HG03108 (cell line): ENCODE data around the gene RAPGEF3.
A peak's percentile ranks its signal among the peaks of the same experiment; 100 is the strongest.

Source experiments
- ATAC-seq: cut with Tn5 transposase; IDR thresholded peaks from one replicate; pipeline ENCODE4 v1.9.1; 2021; ENCODE audit warnings: moderate library complexity; ENCODE audit not compliant: unreplicated experiment

The RAPGEF3 gene

DNA sequence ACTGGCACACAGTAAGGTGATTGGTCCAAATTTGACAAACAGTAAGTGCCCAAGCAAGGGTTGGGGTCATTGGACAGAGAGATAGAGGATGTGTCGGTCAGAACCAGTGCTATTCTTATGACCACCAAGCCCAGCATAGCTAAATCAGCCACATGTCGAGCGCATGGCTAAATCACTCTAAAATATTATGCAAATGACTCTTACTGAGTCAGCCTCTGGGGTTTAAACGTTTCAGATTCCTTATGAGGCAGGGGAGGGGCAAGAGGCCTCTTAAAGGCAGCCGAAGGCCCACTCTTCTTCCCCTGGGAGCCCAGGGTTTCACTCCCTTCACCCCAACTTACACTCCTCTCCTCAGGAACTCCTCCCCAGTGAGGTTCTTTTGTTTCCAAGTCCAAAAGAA is 32.8 kb downstream of the RAPGEF3 start:
- ATAC-seq: peak; percentile 90

DNA sequence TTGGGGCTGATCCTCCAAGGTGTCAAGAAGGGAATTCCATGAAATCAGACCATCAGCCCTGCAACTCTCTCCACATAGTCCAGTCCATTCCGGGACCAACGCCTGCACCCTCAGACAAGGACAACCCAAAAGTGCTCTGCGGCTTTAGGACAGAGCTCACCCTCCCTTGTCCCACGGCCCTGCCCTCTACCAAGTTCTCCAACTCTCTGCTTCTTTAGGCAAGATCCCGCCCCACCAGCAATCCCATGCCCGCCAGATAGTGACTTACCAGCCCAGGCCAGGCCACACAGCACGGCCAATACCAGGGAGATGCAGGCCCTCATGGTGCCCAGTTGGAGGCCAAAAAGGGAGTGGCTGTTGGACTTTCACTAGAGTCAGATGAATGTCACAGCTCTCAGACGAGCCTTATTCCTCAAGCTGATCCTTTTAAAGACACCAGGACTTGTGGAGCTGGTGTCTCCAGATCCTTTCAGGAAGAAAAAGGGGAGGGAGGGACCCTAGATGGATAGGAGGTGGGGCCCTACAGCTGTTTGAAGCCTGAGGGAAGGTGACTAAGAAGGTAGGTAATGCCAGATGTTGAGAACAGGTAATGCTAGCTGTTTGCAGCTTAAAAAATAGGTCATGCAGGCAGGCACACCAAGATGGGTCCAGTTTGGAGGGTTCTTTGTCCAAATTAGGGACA is 33.4 kb downstream of the RAPGEF3 start, which contains the start of gene ENDOU:
Gene ENDOU (minus strand): TSS at position 400 of the 682 bp plus-strand sequence. CDS start 77 bp downstream, at position 323.
- ATAC-seq: no peak

DNA sequence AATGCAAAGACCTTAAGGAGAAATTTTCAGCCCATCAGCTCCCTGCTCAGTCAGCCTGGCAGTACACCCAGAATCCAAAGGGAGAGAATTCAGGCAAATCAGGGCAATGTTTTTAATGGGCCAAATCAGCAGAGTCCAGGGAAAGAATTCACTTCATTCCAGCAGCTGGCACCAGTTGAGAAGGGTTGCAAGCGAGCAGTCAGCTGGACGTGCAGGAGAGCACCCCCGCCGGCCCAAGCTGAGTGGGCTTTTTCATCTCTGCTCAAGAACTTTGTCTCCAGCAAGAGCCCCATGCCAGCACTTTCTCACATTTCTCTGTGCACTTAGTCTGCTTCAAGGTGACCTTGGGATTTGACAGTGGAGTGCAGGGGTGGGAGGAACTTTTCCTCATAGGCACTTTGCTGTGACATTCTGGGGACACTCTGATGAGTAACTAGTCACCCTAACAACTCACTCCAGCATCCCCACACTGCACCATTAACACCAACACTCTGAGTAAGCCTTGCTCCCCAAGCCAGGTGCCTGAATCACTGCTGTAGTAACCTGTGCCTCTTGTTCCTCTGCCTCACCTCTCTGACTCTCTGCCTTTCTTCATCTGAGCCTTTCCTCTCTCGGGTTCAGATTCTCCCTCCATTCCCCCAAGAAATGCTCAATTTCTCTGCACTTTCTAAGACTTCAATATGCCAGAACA is 35.6 kb downstream of the RAPGEF3 start:
- ATAC-seq: no peak

DNA sequence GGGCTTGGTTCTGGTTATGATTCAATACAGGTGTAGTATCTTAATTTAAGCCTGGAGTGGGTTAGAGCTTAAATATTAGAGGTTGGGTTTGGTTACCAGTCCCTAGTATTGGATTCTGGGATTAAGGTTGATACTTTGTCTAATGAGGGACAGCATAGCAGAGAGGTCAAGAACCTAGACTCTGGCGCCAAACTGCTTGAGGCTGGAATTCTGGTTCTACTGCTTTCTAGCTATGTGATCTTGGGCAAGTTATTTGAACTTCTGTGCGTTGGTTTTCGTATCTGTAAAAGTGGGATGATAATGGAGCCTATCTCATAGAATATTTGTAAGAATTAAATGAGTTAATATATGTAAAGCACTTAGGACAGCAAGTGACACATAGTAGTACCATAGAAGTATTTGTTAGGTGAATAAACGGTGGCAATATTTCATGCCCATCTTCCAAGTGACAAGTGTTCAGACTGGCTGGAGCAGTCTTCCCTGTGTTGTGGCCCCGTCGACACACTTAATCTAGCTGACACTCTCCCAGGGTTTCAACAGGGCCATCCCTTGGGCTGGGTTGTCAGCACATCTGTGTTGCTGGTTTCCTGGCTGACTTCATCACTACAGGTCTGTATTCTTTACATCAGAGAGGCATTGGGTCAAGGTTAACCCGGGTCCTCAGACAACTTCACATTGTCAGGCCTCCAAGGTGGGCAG is 36.4 kb downstream of the RAPGEF3 start:
- no peak for ATAC-seq

DNA sequence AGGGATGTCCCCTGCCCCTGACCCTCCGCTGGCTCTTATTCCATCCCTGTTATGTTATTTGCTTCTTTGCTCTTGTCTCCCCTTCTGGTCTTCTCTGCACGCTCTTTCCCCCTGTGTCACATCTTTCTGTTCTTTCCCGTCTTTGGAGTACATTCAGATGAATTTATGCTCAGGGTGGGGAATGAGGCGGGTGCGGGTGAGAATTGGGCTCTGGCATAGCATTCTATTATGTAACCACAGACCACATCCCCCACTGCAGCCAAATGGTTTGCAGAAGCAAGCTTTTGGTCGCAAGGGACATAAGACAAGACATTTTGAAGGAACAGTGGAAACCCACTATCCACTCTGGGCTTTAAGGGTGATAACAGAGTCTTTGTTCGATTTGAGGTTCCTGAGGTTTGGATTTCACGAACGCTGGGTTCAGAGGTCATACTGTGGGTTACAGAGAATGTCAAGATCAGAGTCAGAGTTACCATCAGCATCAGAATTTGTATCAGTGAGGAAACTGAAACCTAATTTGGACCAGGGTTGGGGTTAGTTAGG is 37.2 kb downstream of the RAPGEF3 start:
- no peak for ATAC-seq

GRCh38 chr12:47718531-47718930 is 40.1 kb downstream of the RAPGEF3 start:
- no peak for ATAC-seq

GRCh38 chr12:47717443-47718193 is 41.1 kb downstream of the RAPGEF3 start:
- ATAC-seq: peak; percentile 64

GRCh38 chr12:47717046-47717442 is 41.6 kb downstream of the RAPGEF3 start:
- no peak for ATAC-seq

- ATAC-seq: no peak
These were observed 42.7 kb downstream of the RAPGEF3 start for GRCh38 chr12:47715877-47716548.

- ATAC-seq: no peak
These were observed 43.2 kb downstream of the RAPGEF3 start for GRCh38 chr12:47715393-47715876.

- no peak for ATAC-seq
These were observed 43.8 kb downstream of the RAPGEF3 start for GRCh38 chr12:47714826-47715386.

DNA sequence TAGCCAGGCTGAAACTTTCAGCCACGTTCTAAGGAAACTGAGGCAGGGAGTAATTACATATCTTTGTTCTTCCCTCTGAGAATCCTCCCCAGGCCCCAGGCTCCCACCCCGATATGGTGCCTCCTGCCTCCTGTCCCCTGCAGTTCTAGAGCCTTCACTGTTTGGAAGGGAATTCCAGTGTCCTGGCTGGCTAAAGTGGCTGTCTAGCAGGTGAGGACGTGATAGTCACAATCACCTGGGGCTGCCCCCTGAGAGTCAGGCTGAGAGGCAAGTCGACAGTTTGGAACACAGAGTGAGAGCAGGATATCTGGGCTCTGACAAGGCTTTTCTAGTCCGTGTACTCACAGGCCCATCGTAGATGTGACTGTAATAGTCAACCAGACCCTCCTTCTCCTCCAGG is 46.5 kb downstream of the RAPGEF3 start:
- ATAC-seq: no peak

DNA sequence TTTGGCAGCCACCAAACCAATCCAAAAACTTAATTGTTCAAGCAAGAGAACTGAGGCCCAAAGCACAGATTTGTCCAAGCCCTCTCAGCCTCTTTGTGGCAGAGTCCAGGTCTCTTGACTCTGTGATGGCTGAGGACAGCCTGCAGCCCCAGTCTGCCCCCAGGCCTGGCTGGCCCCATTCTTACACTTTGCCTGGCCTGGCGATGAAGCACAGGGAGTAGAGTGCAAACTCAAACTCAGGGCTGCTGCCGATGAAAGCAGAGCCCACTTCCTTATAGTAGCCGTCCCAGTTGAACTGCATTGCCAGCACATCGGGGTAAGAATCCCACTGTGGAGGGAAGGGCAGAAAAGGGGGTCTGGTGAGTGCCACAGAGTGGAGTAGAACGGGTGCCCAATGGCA is 47.2 kb downstream of the RAPGEF3 start:
- ATAC-seq: no peak

- ATAC-seq: no peak
These were observed 48.4 kb downstream of the RAPGEF3 start for GRCh38 chr12:47710278-47710677.

DNA sequence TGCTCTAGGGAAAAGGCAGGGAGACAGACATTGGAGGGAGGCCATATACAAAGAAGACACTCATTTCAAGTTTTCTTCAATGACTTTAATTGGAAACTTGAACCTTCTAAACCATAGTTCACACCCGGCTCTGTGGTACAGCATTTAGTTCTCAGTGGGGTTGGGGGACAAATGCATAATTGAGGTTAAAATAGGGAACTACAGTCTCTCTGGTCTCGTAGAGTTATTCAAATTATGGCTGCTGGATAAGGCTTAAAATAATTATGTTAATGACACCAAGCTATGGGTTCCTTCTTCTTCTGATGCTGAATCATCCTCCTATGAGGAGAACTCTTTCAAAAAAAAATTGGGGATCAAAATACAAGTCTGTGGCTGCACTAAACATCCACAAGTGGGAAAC is 49.0 kb downstream of the RAPGEF3 start:
- ATAC-seq: no peak

GRCh38 chr12:47709237-47709636 is 49.4 kb downstream of the RAPGEF3 start:
- ATAC-seq: no peak

GRCh38 chr12:47707905-47708543 is 50.7 kb downstream of the RAPGEF3 start:
- ATAC-seq: no peak

GRCh38 chr12:47707355-47707754 is 51.3 kb downstream of the RAPGEF3 start:
- no peak for ATAC-seq
